HCT116 (cell line): Measurements from ENCODE around the gene PGAP3. TPM values are rescaled to one million over a fixed set of nuclear protein-coding genes. Genes with fewer than 3 reads are reported as not detected.

Experiments used
- ATAC-seq: fragments of 200-7000 bp; cut with Tn5 transposase; 2 replicates; pipeline ENCODE4 v1.9.1; 2020; ENCODE audit warnings: mild to moderate bottlenecking, moderate library complexity
- BruUV-seq: library from RNA; stranded (reverse); fragments of 400-500 nt; replicated peaks from 2 replicates; lab custom pipeline; 2021; lab: Mats Ljungman, UMichigan
- CTCF ChIA-PET: fragments of 300-600 bp; sonication (Branson Sonifier 250); formaldehyde crosslinking; loops from one replicate; lab custom pipeline; 2021; ENCODE audit warnings: antibody characterized with exemption; lab: Charles Lee
- POLR2A ChIA-PET: fragments of 300-600, 350-600 bp; sonication (Branson Sonifier 250); formaldehyde crosslinking; loops from one replicate; lab custom pipeline; 2021; ENCODE audit warnings: antibody characterized with exemption; lab: Charles Lee
- RAD21 ChIA-PET, 2 experiments: fragments of 300-600 bp; sonication (Branson Sonifier 250); formaldehyde crosslinking; loops; one replicate each; lab custom pipeline; 2023; ENCODE audit warnings: low total read pairs in 2 of 2; ENCODE audit not compliant: uncharacterized antibody in 2 of 2, unreplicated experiment in 2 of 2, low non-redundant PET in 1 of 2; lab: Charles Lee
- DNase-seq: peaks from one replicate; pipeline ENCODE4 v3.0.0-alpha.2; 2010; ENCODE audit warnings: low read depth, low spot score
- H2AFZ ChIP-seq: fragments of 200-600 bp; shearing (Covaris generic), sonication (generic); 2 replicates; pipeline ENCODE4 v1.6.1; 2017; ENCODE audit warnings: low read depth, mixed run types, mixed read lengths, antibody characterized with exemption, low read length; ENCODE audit not compliant: poor library complexity, severe bottlenecking
- H3K27ac ChIP-seq: 2 replicates; pipeline ENCODE4 v1.5.1; 2012; ENCODE audit warnings: low read depth, low read length
- H3K27me3 ChIP-seq: fragments of 200-600 bp; sonication (generic); 2 replicates; pipeline ENCODE4 v1.6.1; 2016; ENCODE audit warnings: mixed run types, low read length, mixed read lengths; ENCODE audit not compliant: insufficient read depth
- H3K36me3 ChIP-seq, 2 experiments: fragments of 200-500 bp in 1 of 2; fragments of 200-600 bp in 1 of 2; sonication (Bioruptor generic) in 1 of 2; sonication (generic) in 1 of 2; 2 replicates each; pipeline versions ENCODE4 v1.5.1 to v1.6.1; 2014 to 2016; ENCODE audit warnings: low read length in 2 of 2, inconsistent platforms in 1 of 2, mixed read lengths in 1 of 2, mixed run types in 1 of 2; ENCODE audit not compliant: insufficient read depth in 2 of 2, control insufficient read depth in 1 of 2
- H3K4me1 ChIP-seq, 2 experiments: fragments of 200-600 bp in 1 of 2; sonication (generic) in 1 of 2; 2 replicates each; pipeline versions ENCODE4 v1.5.1 to v1.6.1; 2012 to 2017; ENCODE audit warnings: low read length in 2 of 2, inconsistent platforms in 1 of 2, mild to moderate bottlenecking in 1 of 2, mixed read lengths in 1 of 2, mixed run types in 1 of 2, moderate library complexity in 1 of 2; ENCODE audit not compliant: insufficient read depth in 2 of 2, control insufficient read depth in 1 of 2
- H3K4me2 ChIP-seq: fragments of 200-600 bp; sonication (generic); 2 replicates; pipeline ENCODE4 v1.6.1; 2017; ENCODE audit warnings: mixed run types, low read length, mixed read lengths
- H3K4me3 ChIP-seq, 2 experiments: fragments of 200-600 bp in 1 of 2; sonication (generic) in 1 of 2; replicated peaks in 1 of 2; 2 replicates each; pipeline ENCODE4 v1.5.1; 2011 to 2016; ENCODE audit warnings: low read length in 2 of 2, control low read depth in 1 of 2, low read depth in 1 of 2, mild to moderate bottlenecking in 1 of 2, mixed read lengths in 1 of 2, mixed run types in 1 of 2
- H3K79me2 ChIP-seq: fragments of 200-600 bp; sonication (generic); 2 replicates; pipeline ENCODE4 v1.6.1; 2017; ENCODE audit warnings: mild to moderate bottlenecking, mixed run types, low read length, moderate library complexity, mixed read lengths; ENCODE audit not compliant: insufficient read depth
- H3K9ac ChIP-seq: fragments of 200-600 bp; sonication (generic); 2 replicates; pipeline ENCODE4 v1.6.1; 2016; ENCODE audit warnings: low read length, mixed read lengths
- H3K9me2 ChIP-seq: fragments of 200-600 bp; sonication (generic), shearing (Covaris generic); 2 replicates; pipeline ENCODE4 v1.6.1; 2017; ENCODE audit warnings: mixed run types, mild to moderate bottlenecking, moderate library complexity; ENCODE audit not compliant: insufficient read depth
- H3K9me3 ChIP-seq, 2 experiments: fragments of 200-500 bp in 1 of 2; fragments of 200-600 bp in 1 of 2; sonication (Bioruptor generic) in 1 of 2; sonication (generic) in 1 of 2; 2 replicates each; pipeline ENCODE4 v1.6.1; 2014 to 2017; ENCODE audit warnings: low read length in 2 of 2, mixed read lengths in 2 of 2, inconsistent platforms in 1 of 2, low read depth in 1 of 2, mild to moderate bottlenecking in 1 of 2, mixed run types in 1 of 2, moderate library complexity in 1 of 2; ENCODE audit not compliant: control insufficient read depth in 1 of 2, insufficient read depth in 1 of 2
- H4K20me1 ChIP-seq: fragments of 200-600 bp; sonication (generic), shearing (Covaris generic); 2 replicates; pipeline ENCODE4 v1.6.1; 2017; ENCODE audit warnings: mixed run types, mild to moderate bottlenecking, moderate library complexity; ENCODE audit not compliant: insufficient read depth
- CBX3 ChIP-seq: IDR thresholded peaks from 2 replicates; pipeline ENCODE4 v1.6.1; 2012; ENCODE audit warnings: low read depth
- CEBPB ChIP-seq: IDR thresholded peaks from 2 replicates; pipeline ENCODE4 v1.6.1; 2012; ENCODE audit warnings: low read depth
- EZH2phosphoT487 ChIP-seq: fragments of 200-600 bp; IDR thresholded peaks from 2 replicates; pipeline ENCODE4 v1.6.1; 2018; ENCODE audit warnings: antibody characterized with exemption, borderline replicate concordance
- SIN3A ChIP-seq: IDR thresholded peaks from 2 replicates; pipeline ENCODE4 v1.6.1; 2012; ENCODE audit warnings: low read depth
- SP1 ChIP-seq: IDR thresholded peaks from 2 replicates; pipeline ENCODE4 v1.6.1; 2012; ENCODE audit warnings: low read depth
- TCF7L2 ChIP-seq: IDR thresholded peaks from 2 replicates; pipeline ENCODE4 v1.7.0; 2011; ENCODE audit warnings: borderline replicate concordance, inconsistent platforms; ENCODE audit not compliant: insufficient read depth, insufficient read length; ENCODE audit errors: extremely low read depth
- YY1 ChIP-seq: IDR thresholded peaks from 2 replicates; pipeline ENCODE4 v1.6.1; 2011; ENCODE audit warnings: low read length, low read depth, moderate library complexity, mild to moderate bottlenecking; ENCODE audit not compliant: insufficient replicate concordance; ENCODE audit errors: extremely low read depth
- ZFX ChIP-seq: fragments of 450-650 bp; IDR thresholded peaks from 2 replicates; pipeline ENCODE4 v1.6.1; 2017
- ZNF274 ChIP-seq: fragments of 200-500 bp; sonication (Bioruptor generic); IDR thresholded peaks from 2 replicates; pipeline ENCODE4 v1.6.1; 2014; ENCODE audit warnings: mild to moderate bottlenecking, low read depth, low read length, inconsistent platforms
- intact Hi-C: fragments of 100-400 bp; cut with micrococcal nuclease; formaldehyde crosslinking; loops from 2 replicates; pipeline ENCODE4 v1.10.0; 2022
- total RNA-seq: library from RNA; stranded (reverse); gene quantifications from one replicate; pipeline ENCODE4 v1.2.1, GENCODE V29; 2021; ENCODE audit not compliant: unreplicated experiment
- TF ChIP-seq, protein P1 (sequence below): IDR thresholded peaks from 2 replicates; pipeline ENCODE4 v1.6.1; 2012
- TF ChIP-seq, protein P2 (sequence below), 3 experiments: fragments of 200-600 bp in 1 of 3; sonication (generic) in 1 of 3; IDR thresholded peaks in 2 of 3; conservative IDR thresholded peaks in 1 of 3; 2 replicates each; pipeline ENCODE4 v1.5.1; 2012 to 2017; ENCODE audit warnings: low read depth in 2 of 3, low read length in 2 of 3, antibody characterized with exemption in 1 of 3, borderline replicate concordance in 1 of 3, control low read depth in 1 of 3, mild to moderate bottlenecking in 1 of 3, mixed read lengths in 1 of 3, mixed run types in 1 of 3, moderate library complexity in 1 of 3; ENCODE audit not compliant: insufficient read depth in 1 of 3
- TF ChIP-seq, protein P3 (sequence below): IDR thresholded peaks from 2 replicates; pipeline ENCODE4 v1.6.1; 2012
- TF ChIP-seq, protein P4 (sequence below): IDR thresholded peaks from 2 replicates; pipeline ENCODE4 v1.6.1; 2011; ENCODE audit warnings: mild to moderate bottlenecking, low read length, moderate library complexity; ENCODE audit not compliant: insufficient replicate concordance; ENCODE audit errors: extremely low read depth

The PGAP3 gene
- total RNA-seq, 1 experiment from 2014 or later: 15.2 TPM

DNA sequence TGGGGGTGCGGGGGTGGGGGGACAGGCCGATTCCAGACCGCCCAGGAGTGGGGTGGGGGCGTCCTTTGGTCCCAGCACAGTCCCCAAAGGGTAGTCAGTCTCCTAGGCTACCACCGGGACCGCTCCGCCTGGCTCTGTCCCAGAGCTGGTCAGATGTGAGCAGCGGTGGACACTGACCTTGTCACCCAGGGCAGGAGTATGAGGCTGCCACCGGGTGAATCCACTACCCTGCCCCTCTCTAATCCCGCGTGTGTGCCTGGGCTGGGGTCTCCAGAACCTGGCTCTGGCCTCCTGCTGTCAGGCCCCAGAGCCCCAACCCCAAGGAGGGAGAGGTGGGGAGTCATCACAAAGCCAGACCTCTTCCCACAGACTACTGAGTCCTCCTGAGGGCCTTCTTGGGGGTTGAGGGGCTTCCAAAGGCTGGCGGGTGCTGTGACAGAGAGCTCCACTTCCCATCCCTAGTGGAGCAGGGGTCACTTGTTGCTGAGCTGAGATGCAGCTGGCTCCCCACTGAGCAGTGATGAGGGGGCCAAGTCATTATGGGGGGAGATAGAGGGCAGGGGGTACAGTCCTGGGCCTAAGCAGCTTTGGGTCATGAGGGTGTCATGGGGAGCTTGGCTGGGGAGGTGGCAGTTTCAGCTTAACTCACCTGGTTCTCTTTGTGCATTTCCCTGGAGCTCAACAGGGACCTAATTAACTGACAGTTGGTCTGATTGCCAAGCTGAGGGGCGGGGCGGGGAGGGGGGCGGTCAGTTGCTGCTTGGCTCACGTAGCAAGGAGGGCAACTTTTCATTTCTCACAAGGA is 59.9 kb downstream of the PGAP3 start:
- Histone ChIP-seq H3K9me2 (no peaks in the 10 kb centered on the region), H3K4me2 (no peak overlapping the region), H3K36me3 (no peaks in the 10 kb centered on the region)

More for the DNA sequence above, 59.9 kb downstream of the PGAP3 start:
- TF ChIP-seq, protein P1, sequence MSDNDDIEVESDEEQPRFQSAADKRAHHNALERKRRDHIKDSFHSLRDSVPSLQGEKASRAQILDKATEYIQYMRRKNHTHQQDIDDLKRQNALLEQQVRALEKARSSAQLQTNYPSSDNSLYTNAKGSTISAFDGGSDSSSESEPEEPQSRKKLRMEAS: no peak
- TF ChIP-seq TCF7L2: no peak
- no peak for TF ChIP-seq ZFX
- TF ChIP-seq CEBPB: no peak
- TF ChIP-seq ZNF274: no peak
- no peak for TF ChIP-seq SP1
- TF ChIP-seq, protein P2, sequence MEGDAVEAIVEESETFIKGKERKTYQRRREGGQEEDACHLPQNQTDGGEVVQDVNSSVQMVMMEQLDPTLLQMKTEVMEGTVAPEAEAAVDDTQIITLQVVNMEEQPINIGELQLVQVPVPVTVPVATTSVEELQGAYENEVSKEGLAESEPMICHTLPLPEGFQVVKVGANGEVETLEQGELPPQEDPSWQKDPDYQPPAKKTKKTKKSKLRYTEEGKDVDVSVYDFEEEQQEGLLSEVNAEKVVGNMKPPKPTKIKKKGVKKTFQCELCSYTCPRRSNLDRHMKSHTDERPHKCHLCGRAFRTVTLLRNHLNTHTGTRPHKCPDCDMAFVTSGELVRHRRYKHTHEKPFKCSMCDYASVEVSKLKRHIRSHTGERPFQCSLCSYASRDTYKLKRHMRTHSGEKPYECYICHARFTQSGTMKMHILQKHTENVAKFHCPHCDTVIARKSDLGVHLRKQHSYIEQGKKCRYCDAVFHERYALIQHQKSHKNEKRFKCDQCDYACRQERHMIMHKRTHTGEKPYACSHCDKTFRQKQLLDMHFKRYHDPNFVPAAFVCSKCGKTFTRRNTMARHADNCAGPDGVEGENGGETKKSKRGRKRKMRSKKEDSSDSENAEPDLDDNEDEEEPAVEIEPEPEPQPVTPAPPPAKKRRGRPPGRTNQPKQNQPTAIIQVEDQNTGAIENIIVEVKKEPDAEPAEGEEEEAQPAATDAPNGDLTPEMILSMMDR (IDR thresholded peaks at IDR 0.05 in 2 of 3, conservative IDR thresholded peaks at IDR 0.05 in 1 of 3; ENCODE audit: borderline replicate concordance in 1 of 3, insufficient read depth in 1 of 3, low read depth in 2 of 3, low read length in 2 of 3): no peak
- no peak for TF ChIP-seq YY1
- no peak for TF ChIP-seq EZH2phosphoT487
- TF ChIP-seq, protein P3, sequence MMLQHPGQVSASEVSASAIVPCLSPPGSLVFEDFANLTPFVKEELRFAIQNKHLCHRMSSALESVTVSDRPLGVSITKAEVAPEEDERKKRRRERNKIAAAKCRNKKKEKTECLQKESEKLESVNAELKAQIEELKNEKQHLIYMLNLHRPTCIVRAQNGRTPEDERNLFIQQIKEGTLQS: no peak
- no peak for TF ChIP-seq SIN3A
- TF ChIP-seq, protein P4, sequence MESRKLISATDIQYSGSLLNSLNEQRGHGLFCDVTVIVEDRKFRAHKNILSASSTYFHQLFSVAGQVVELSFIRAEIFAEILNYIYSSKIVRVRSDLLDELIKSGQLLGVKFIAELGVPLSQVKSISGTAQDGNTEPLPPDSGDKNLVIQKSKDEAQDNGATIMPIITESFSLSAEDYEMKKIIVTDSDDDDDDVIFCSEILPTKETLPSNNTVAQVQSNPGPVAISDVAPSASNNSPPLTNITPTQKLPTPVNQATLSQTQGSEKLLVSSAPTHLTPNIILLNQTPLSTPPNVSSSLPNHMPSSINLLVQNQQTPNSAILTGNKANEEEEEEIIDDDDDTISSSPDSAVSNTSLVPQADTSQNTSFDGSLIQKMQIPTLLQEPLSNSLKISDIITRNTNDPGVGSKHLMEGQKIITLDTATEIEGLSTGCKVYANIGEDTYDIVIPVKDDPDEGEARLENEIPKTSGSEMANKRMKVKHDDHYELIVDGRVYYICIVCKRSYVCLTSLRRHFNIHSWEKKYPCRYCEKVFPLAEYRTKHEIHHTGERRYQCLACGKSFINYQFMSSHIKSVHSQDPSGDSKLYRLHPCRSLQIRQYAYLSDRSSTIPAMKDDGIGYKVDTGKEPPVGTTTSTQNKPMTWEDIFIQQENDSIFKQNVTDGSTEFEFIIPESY: no peak
- TF ChIP-seq CBX3: no peak
- TF ChIP-seq, all 23 proteins: peak for 0
- DNase-seq: no peak
- no peak for ATAC-seq
- Histone ChIP-seq H3K4me3 (no peak overlapping the region), H3K27ac (no peak overlapping the region), H3K79me2 (no peaks in the 10 kb centered on the region), H3K9me3 (no peaks in the 10 kb centered on the region), H3K9ac (no peak overlapping the region), H3K27me3 (no peaks in the 10 kb centered on the region), H4K20me1 (no peaks in the 10 kb centered on the region), H3K4me1 (peaks cover 26 to 44% of the 10 kb centered on the region in 2 experiments), H2AFZ (no peak overlapping the region)
- intact Hi-C loops: no loop called here
- BruUV-seq: no TSS peak
- RAD21 ChIA-PET: no interaction called here
- POLR2A ChIA-PET: interaction anchor here (0.7 kb wide), 1 partner anchor 186 kb away, joined by 3 read pairs; no protein-coding TSS in a partner anchor
- CTCF ChIA-PET: interaction anchor here (1.3 to 8.3 kb wide), 3 partner anchors 6 to 80 kb away, joined by 5 to 157 read pairs (median 8); no protein-coding TSS in a partner anchor
